K562 (cell line): ENCODE data around the gene ZNF521.

ENCODE experiments used
- CXXC5 ChIP-seq: fragments of 250-450 bp; sonication (Bioruptor Pico); IDR thresholded peaks from 2 replicates; pipeline ENCODE4 v1.8.0; 2022; ENCODE audit warnings: inconsistent platforms, mild to moderate bottlenecking, moderate library complexity
- ZNF561 ChIP-seq: fragments of 450-650 bp; formaldehyde crosslinking; conservative IDR thresholded peaks from 2 replicates; pipeline ENCODE4 v1.4.0; 2020; ENCODE audit warnings: mild to moderate bottlenecking, moderate library complexity
- ZNF583 ChIP-seq: fragments of 250-450 bp; sonication (Bioruptor Pico); IDR thresholded peaks from 2 replicates; pipeline ENCODE4 v1.4.0; 2020

GRCh38 chr18:25310045-25310444 lies 41.9 kb downstream of the ZNF521 start:
- TF ChIP-seq ZNF583 (no peak), ZNF561 (CRISPR knock-in tag) (no peak), CXXC5 (CRISPR knock-in tag) (no peak)
